NCI-H524 (cell line): ENCODE results near the gene PLIN5.

Source experiments
- DNase-seq, 2 experiments: peaks; one replicate each; lab custom pipeline; 2025; lab: John Stamatoyannopoulos, UW

PLIN5 gene

DNA sequence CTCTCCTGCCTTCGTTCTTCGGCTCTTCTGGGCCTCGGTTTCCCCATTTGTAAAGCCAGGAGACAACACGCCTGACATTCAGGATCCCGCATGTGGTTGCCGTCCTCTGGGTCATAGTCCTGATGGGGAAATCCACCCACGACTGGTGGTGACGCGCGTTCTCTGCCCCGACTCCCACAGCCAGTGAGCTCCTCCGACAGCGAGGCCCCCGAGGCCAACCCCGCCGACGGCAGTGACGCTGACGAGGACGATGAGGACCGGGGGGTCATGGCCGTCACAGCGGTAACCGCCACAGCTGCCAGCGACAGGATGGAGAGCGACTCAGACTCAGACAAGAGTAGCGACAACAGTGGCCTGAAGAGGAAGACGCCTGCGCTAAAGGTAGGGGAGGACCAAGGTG lies 46.5 kb downstream of the PLIN5 start:
- no peak for DNase-seq

DNA sequence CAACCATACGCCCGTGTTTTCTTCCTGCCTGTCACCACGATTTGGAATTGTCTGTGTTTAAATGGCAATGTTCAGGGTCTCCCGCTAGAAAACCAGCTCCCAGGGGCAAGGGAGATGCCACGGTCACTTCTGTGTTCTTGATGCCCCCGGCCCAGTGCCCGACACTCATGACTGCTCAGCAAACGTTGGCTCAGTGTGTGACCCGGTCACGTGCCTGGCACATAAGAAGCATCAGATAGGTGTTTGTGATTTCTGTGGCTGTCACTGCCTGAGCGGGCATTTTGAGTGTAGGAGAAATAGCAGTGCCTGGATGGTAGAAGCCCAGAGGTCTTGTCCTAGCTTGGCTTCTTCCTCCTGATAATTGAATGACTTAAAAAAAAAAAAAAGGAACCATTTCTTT lies 47.5 kb downstream of the PLIN5 start:
- no peak for DNase-seq

DNA sequence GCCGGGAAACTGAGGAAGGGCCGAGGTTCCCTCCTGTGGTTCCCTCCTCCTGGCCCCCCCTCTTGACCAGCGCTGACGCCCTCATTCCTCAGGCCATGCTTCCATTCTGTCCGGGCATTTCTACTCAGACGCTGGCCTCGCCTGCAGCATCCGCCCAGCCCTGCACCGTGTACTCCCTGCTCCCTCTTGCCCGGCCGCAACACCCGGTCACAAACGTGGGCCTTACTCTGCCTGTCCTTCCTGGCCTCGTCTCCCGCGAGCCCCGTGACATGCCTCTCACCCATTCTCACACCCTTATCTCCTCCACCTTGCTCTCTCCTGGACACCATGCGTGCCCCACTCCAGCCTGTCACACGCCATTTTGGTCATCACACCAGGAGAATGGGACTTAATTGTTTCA lies 51.6 kb downstream of the PLIN5 start:
- DNase-seq = no peak

DNA sequence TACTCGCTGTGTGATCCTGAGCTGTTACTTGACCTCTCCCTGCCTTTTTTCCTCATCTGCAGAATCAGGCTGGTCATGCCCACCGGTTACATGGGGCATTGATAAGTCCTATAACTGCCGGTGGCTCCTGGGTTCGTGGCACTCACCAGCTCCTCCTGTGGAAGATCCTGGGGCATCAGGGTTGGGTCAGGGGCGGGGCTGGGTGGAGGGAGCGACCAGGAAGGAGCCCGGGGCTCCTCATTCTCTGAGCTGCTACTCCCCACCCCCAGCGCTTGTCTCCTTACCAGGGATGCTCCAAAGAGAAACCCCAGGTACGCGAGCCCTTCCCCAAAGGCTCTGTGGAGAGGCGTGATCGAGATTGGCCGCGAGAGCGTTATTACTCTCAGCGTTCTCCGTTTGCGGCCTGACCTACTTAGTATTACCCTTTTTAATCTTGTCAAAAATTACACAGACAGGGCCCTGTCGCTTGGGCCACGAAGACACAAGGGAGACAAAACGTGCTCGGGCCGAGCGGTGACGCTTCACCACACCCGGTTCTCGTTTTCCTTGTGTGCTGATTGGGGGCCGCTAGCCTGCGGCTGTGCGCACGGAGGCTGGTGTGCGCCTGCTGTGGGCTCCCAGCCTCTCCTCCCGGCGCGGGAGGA lies 52.2 kb downstream of the PLIN5 start:
- DNase-seq = no peak

DNA sequence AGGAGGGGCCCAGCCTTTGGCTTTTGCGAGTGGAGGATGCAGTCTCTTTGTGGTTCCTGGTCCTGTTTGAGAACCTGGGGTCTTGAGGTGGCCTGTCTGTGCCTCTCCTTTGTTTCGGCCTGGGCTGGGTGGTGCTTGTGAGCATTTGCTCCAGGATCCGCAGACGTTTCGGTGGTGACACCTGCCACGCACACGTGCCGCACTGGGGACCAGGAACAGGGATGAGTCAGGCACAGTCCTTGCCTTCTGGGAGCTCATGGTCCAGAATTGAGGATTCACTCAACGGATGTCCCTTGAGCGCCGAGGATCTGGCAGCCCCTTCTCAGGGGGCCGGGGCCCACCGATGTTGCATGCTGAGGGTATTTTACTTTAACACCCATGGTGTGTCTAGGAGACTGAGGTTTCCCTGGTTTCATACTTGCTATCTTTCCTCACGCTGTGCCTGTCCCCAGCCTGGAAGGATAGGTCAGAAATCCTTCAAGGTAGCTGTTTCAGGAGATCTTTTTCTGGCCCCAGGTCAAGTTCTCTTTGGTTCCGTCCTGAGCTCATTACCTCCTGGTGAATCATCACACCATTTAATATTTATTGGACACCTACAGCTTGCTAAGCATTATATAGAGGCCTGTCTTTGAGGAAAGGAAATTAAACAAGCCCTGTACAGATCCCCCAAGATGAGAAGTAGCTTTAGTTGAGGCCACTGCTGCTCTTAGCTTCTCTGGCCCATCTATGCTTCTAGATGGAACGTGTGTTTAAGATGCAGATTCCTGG lies 57.8 kb downstream of the PLIN5 start:
- no peak for DNase-seq

DNA sequence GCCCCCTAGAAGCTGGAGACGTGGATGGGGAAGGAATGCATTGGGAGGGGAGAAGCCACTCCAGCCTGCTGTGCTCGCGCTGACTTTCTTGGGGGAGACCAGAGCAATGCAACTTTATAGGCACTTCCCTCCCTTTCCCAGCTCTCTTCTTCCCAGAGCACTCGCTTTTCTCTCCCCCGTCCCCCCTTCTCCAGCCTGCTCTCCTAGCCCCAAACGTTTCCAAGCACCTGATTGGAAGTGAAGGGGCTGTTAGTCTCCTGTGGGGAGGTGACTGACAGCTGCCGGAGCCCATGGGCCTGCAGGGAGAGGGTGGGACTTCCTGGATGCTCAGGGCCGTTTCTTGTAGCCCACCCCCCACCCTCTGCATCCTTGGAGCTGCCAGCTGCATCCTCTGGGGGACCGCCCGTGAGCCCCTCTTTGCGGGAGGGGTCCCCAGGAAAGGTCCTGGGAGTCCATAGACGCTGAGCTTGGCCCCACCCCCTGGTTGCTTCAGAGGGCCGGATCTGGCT lies 60.5 kb downstream of the PLIN5 start:
- peak; percentile 89 to 91 for DNase-seq

DNA sequence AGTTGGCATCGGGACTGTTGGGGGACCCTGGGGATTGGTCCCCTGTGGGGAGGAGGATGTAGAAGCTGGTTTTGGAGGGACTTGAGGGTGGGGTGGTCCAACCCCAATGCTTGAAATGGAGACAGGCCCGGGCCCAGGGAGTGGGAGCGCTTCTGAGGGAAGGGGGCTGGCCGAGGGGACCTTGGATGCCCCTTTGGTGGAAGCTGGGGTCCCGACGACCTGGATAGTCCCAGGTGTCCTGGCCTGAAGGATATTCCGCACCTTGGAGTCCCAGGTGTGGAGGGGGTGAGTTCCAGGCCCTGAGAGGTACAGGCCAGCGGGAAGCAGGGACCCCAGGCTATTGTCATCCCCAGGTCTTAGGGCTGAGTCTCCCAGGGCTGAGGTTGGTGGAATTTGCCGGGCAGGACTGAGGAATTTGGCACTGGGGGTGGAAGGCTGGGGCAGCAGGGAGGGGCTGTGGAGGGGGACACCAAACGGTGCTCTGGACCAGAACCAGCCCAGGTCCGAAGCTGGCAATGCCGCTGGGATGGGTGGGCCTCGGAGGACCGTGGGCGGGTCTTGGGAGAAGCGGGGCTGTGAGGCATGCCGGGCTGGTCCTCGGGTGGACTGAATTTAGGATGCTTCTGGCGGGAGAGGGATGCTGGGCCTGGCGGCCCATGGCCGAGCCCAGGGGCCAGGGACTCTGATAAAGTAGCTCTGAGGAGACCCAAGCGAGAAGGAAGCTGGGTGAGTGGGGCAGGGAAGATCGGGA lies 61.1 kb downstream of the PLIN5 start:
- no peak for DNase-seq

DNA sequence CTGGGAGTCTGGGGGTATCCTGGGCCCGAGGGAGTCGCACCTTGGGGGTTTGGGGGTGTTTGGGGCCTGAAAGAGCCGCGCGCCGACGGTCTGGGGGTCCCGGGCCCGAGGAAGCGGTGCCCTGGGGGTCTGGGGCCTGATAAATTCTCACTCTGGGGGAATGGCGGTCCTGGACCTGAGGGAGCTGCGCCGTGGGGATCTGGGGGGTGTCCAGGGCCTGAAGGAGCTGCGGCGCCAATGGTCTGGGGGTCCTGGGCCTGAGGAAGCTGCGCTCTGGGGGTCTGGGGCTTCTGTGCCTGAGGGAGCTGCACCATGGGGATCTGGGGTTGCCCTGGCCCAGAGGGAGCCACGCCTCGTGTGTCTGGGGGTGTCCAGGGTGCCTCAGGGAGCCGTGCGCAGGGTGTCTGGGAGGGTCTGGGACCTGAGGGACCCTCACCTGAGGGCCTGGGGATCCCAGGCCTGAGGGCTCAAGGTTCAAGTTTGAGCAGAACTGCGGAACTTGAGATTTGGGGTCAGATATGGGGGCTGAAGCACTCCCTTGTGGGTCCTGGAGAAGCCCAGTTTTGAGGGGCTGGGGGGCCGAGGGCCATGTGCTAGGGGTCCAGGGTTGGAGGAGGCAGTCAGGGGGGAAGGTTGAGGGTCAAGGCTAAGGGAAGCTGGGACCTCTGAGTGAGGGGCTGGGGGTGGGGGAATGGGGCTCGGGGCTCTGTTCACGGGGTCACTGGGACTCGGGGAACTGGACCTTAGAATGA lies 61.8 kb downstream of the PLIN5 start:
- no peak for DNase-seq
